Mucosa of rectum (tissue), 2 donors: Measurements from ENCODE around the gene PPP2R5C.

Source experiments
- H3K27ac ChIP-seq, 2 donors: one replicate each; pipeline ENCODE4 v1.7.0; 2013; ENCODE audit warnings: inconsistent platforms in 2 of 2, low read depth in 2 of 2, low read length in 2 of 2
- H3K27me3 ChIP-seq, 2 donors: one replicate each; pipeline ENCODE4 v1.7.0; 2013; ENCODE audit warnings: low read length in 2 of 2; ENCODE audit not compliant: control insufficient read depth in 2 of 2, insufficient read depth in 2 of 2
- H3K36me3 ChIP-seq, 2 donors: one replicate each; pipeline ENCODE4 v1.7.0; 2013; ENCODE audit warnings: low read length in 2 of 2; ENCODE audit not compliant: control insufficient read depth in 2 of 2, insufficient read depth in 2 of 2
- H3K4me1 ChIP-seq, 2 donors: one replicate each; pipeline ENCODE4 v1.7.0; 2013; ENCODE audit warnings: low read length in 2 of 2, mild to moderate bottlenecking in 1 of 2; ENCODE audit not compliant: control insufficient read depth in 2 of 2, insufficient read depth in 2 of 2
- H3K4me3 ChIP-seq, 2 donors: one replicate each; pipeline ENCODE4 v1.7.0; 2013; ENCODE audit warnings: low read length in 2 of 2
- H3K9ac ChIP-seq, 2 donors: one replicate each; pipeline ENCODE4 v1.7.0; 2013; ENCODE audit warnings: low read length in 2 of 2, low read depth in 1 of 2, mild to moderate bottlenecking in 1 of 2
- H3K9me3 ChIP-seq, 2 donors: one replicate each; pipeline ENCODE4 v1.7.0; 2013; ENCODE audit warnings: low read length in 2 of 2; ENCODE audit not compliant: control insufficient read depth in 2 of 2
- donor health status: healthy.
- donor health status: Normal muscosa, but diverticular disease.

Gene PPP2R5C

GRCh38 chr14:101903111-101903561 is 141.6 kb downstream of the PPP2R5C start:
- H3K36me3 ChIP-seq = peaks cover 69 to 87% of the 10 kb centered on the region in 2 donors
- no peak overlapping the region for H3K9ac ChIP-seq
- no peak overlapping the region for H3K4me3 ChIP-seq
- no peaks in the 10 kb centered on the region for H3K27me3 ChIP-seq
- no peaks in the 10 kb centered on the region for H3K9me3 ChIP-seq
- no peaks in the 10 kb centered on the region for H3K4me1 ChIP-seq
- H3K27ac ChIP-seq = no peak overlapping the region

GRCh38 chr14:101905614-101906013 is 144.1 kb downstream of the PPP2R5C start:
- no peaks in the 10 kb centered on the region for H3K9me3 ChIP-seq
- no peaks in the 10 kb centered on the region for H3K27me3 ChIP-seq
- H3K36me3 ChIP-seq = peaks cover 65 to 83% of the 10 kb centered on the region in 2 donors
- H3K9ac ChIP-seq = no peak overlapping the region
- H3K27ac ChIP-seq = no peak overlapping the region
- no peak overlapping the region for H3K4me3 ChIP-seq
- no peaks in the 10 kb centered on the region for H3K4me1 ChIP-seq

DNA sequence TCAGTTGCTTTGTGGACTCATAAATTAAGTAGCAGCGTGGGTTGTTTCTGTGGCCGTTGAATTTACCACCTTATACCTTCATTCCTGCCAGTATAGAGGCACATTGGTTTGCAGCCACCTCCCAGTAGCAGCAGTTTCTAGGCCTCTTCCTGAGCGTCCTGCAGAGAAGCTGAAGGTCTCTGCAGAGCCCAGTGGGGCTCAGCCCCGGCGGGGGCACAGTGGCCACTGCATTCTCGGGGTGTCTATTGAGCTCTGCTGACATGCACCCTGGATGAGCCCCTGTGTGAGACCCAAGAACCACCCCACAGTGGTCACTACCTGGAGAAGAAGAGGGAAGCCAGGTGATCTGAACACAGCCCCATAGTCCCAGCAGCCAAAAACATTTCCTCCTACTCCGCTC is 145.1 kb downstream of the PPP2R5C start:
- peaks cover 60 to 78% of the 10 kb centered on the region in 2 donors for H3K36me3 ChIP-seq
- no peak overlapping the region for H3K9ac ChIP-seq

DNA sequence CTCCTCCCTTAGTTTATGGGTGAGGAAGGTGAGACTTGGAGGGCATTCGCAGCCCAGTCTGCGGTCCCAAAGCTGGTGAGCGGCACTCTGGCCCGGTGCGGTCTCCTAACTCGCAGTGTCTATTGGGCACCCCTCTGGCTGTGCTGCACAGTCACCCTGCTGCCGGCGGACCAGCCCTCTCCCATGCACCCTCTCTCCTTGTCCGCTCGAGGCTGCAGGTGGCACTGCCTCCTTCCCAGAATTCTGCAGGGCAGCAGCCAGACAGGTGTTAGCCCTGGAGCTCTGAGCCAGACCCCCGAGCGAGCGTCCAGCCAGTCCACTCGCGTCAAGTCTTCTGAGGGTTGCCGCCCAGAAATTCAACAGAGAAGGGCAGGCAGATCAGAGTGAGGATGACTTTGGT is 146.1 kb downstream of the PPP2R5C start:
- H3K4me3 ChIP-seq = no peak overlapping the region
- H3K27me3 ChIP-seq = no peaks in the 10 kb centered on the region
- peaks cover 52 to 73% of the 10 kb centered on the region in 2 donors for H3K36me3 ChIP-seq
- no peaks in the 10 kb centered on the region for H3K9me3 ChIP-seq
- no peak overlapping the region for H3K27ac ChIP-seq
- H3K4me1 ChIP-seq = no peaks in the 10 kb centered on the region
- no peak overlapping the region for H3K9ac ChIP-seq

More for the DNA sequence above, 145.1 kb downstream of the PPP2R5C start:
- no peak overlapping the region for H3K4me3 ChIP-seq
- H3K9me3 ChIP-seq = no peaks in the 10 kb centered on the region
- no peak overlapping the region for H3K27ac ChIP-seq
- no peaks in the 10 kb centered on the region for H3K27me3 ChIP-seq
- H3K4me1 ChIP-seq = no peaks in the 10 kb centered on the region

- H3K9me3 ChIP-seq = no peaks in the 10 kb centered on the region
- H3K36me3 ChIP-seq = peaks cover 51 to 64% of the 10 kb centered on the region in 2 donors
- no peaks in the 10 kb centered on the region for H3K4me1 ChIP-seq
- no peak overlapping the region for H3K9ac ChIP-seq
- no peak overlapping the region for H3K27ac ChIP-seq
- no peaks in the 10 kb centered on the region for H3K27me3 ChIP-seq
- H3K4me3 ChIP-seq = no peak overlapping the region
Measured at GRCh38 chr14:101908795-101909194, 147.3 kb downstream of the PPP2R5C start.

DNA sequence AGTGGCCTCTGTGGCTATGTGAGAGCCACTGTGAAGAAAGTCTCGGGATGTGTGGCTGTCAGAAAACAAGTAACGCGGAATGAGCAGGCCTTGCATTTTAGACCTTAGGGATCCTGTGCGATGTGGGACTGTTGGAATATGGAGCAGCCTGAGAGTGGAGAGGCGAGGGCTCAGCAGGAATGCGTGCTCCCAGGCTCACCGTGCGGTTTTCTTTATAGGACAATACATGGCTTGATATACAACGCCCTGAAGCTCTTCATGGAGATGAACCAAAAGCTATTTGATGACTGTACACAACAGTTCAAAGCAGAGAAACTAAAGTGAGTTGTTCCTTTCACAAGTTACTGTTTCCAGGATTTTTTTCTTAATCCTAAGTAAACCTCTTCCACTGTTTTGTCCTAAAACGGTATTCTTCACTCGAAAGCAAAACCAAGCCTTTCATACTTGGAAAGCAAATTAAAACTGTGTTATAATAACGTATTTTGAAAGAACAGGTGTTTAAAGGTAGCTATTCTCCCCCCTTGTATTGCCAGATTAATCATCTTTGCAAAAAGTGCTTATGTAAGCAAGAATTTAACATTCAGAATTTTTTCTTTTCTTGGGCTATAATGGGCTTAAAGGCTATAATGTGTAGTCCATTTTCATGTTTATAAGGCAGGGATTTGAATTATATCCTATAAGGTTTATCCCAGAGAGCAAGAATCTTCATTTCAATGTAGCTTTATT is 148.0 kb downstream of the PPP2R5C start:
- Histone ChIP-seq H3K4me1 (no peaks in the 10 kb centered on the region), H3K27me3 (no peaks in the 10 kb centered on the region), H3K4me3 (no peak overlapping the region), H3K9me3 (no peaks in the 10 kb centered on the region), H3K36me3 (peaks cover 51 to 66% of the 10 kb centered on the region in 2 donors), H3K27ac (no peak overlapping the region), H3K9ac (no peak overlapping the region)

DNA sequence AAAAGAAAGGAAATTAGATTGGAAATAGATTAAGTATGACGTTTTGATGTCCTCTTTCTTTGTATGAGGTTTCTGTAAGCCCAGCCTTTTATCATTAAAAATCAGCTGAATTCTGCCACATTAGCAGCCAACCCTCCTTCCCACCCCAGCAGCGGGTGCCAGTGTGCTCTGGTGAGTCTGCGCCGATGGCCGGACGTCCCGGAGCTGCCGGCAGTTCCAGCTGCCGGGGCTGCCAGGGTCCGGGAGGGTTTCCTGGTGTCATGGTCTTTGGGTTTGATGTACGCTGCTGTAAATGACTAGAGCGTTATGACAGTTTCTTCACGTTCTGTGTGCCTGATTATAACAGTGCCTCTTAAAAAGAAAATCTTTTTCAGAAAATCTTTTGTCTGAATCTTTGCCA is 151.3 kb downstream of the PPP2R5C start:
- no peak overlapping the region for H3K27ac ChIP-seq
- H3K9ac ChIP-seq = no peak overlapping the region
- H3K36me3 ChIP-seq = peaks cover 36 to 48% of the 10 kb centered on the region in 2 donors

DNA sequence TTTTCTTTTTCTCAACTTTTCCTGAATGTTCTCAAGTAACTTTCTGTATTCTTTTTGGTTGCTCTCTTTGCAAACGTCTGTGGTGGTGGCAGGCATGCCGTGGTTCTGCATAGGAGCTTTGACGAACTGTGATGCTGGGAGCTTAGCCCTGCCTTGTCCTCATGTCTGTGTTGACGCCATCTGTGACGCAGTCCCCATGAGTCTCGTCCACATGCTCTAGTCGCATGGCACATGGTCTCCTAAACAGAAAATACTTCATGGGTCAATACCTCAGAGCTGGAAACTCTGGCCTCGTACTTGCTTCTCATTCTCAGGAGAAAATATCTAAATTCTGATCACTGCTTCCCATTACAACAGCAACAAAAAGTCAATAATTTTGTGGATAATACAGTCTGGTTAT is 152.6 kb downstream of the PPP2R5C start:
- H3K9ac ChIP-seq = no peak overlapping the region
- H3K4me3 ChIP-seq = no peak overlapping the region
- no peaks in the 10 kb centered on the region for H3K9me3 ChIP-seq
- no peaks in the 10 kb centered on the region for H3K27me3 ChIP-seq
- H3K27ac ChIP-seq = no peak overlapping the region
- no peaks in the 10 kb centered on the region for H3K4me1 ChIP-seq
- peaks cover 33 to 40% of the 10 kb centered on the region in 2 donors for H3K36me3 ChIP-seq

More for the DNA sequence above, 151.3 kb downstream of the PPP2R5C start:
- Histone ChIP-seq H3K4me3 (no peak overlapping the region), H3K9me3 (no peaks in the 10 kb centered on the region), H3K27me3 (no peaks in the 10 kb centered on the region), H3K4me1 (no peaks in the 10 kb centered on the region)

DNA sequence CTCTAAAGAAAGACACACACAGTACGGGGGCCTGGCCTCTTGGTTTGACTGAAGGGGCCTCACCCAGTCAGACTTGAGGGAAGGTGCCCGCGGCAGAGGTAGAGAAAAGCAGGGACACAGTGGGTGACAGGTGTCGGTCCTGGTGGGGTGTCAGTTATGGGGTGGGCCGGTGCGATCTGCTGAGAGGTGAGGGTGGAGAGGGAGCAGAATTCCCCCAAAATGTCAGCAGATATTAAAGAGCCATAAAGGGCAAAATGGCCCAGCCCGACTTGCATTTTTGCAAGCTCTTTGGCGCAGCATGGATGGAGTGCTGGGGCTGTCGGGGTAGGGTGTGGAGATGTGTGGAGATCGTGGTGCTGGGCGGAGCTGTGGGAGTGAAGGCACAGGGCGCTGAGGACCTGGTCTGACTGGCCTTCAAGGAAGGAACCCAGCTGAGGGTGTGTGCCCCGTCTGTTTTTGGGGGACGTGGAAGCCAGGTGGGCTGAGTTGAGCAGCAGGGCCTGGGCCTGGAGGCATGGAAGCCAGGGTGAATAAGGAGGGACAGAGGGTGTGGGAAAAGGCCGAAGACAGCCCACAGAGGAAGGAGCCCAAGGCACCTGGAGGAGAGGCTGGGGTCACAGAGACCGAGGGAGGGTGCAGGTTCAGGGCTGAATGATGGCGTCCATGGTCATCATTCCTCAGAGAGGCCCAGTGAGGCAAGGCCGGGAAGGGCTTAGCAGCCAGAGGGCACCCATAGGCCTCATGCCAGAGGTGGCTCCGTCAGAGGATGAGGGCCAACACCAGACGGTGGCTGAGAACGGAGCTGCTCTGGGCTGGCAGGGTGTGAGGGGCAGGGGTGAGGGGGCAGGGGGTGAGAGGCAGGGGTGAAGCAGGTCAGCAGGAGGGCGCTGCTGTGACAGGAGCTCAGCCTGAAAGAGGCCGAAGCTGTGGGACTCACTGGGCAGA is 154.6 kb downstream of the PPP2R5C start:
- H3K9me3 ChIP-seq = no peaks in the 10 kb centered on the region
- no peak overlapping the region for H3K4me3 ChIP-seq
- H3K36me3 ChIP-seq = peaks cover 21 to 33% of the 10 kb centered on the region in 2 donors
- H3K27me3 ChIP-seq = no peaks in the 10 kb centered on the region
- H3K27ac ChIP-seq = no peak overlapping the region
- no peaks in the 10 kb centered on the region for H3K4me1 ChIP-seq
- no peak overlapping the region for H3K9ac ChIP-seq

- Histone ChIP-seq H3K9me3 (no peaks in the 10 kb centered on the region), H3K4me3 (no peak overlapping the region), H3K4me1 (no peaks in the 10 kb centered on the region), H3K27me3 (no peaks in the 10 kb centered on the region), H3K27ac (no peak overlapping the region), H3K36me3 (peaks cover 21 to 31% of the 10 kb centered on the region in 2 donors), H3K9ac (no peak overlapping the region)
Measured at GRCh38 chr14:101916816-101917412, 155.4 kb downstream of the PPP2R5C start.
